HG03565 (cell line): ENCODE measurements around the gene SLX4.
"Not testable (repeated sequence)": the region's sequence is repeated elsewhere in the genome, so short reads cannot be mapped to it uniquely, and the experiment has no call there.

Source experiments
- ATAC-seq: cut with Tn5 transposase; IDR thresholded peaks from one replicate; pipeline ENCODE4 v1.9.1; 2021; ENCODE audit warnings: mild to moderate bottlenecking, moderate library complexity; ENCODE audit not compliant: unreplicated experiment

The SLX4 gene, protein sequence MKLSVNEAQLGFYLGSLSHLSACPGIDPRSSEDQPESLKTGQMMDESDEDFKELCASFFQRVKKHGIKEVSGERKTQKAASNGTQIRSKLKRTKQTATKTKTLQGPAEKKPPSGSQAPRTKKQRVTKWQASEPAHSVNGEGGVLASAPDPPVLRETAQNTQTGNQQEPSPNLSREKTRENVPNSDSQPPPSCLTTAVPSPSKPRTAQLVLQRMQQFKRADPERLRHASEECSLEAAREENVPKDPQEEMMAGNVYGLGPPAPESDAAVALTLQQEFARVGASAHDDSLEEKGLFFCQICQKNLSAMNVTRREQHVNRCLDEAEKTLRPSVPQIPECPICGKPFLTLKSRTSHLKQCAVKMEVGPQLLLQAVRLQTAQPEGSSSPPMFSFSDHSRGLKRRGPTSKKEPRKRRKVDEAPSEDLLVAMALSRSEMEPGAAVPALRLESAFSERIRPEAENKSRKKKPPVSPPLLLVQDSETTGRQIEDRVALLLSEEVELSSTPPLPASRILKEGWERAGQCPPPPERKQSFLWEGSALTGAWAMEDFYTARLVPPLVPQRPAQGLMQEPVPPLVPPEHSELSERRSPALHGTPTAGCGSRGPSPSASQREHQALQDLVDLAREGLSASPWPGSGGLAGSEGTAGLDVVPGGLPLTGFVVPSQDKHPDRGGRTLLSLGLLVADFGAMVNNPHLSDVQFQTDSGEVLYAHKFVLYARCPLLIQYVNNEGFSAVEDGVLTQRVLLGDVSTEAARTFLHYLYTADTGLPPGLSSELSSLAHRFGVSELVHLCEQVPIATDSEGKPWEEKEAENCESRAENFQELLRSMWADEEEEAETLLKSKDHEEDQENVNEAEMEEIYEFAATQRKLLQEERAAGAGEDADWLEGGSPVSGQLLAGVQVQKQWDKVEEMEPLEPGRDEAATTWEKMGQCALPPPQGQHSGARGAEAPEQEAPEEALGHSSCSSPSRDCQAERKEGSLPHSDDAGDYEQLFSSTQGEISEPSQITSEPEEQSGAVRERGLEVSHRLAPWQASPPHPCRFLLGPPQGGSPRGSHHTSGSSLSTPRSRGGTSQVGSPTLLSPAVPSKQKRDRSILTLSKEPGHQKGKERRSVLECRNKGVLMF (N-terminal part only)

DNA sequence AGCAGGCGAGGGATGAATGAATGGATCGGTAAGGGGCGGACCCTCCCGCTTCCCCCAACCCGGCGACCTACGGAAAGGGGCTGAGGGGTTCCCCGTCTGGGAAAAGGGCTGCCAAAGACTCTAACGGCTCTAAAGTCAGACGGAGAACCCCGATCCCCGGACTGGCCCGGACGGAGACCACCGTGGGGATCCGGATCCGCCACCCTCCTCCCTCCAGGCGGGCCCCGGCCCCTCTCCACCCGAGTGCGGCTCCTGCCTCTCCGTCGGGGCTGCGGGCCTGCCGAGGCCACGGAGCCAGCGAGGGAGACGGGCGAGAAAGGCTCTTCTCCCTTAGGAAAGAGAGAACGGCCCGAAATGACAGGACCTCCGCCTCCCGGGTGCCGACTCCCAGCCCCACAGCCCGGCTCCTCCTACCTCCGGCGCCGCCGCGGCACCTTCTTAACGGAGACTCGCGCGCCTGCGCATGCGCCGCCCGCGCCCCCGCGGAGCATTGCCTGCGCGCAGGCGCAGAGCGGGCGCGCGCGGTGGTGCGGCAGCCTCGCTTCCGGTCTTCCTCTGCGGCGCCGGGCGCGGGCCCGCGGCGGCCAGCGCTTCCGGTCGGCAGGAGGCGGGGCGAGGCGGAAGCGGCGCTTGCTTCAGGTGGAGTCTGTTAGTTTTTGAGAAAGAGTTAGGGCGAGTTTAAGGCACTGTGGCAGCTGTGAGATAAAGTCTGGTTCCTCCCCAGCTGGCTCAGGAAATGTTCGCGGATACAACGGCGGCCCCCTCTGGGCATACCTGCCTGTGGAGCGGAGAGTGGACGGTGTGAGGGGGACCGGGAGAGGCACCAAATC is at the start of gene SLX4:
TSS of gene SLX4 (minus strand) at position 461 of the 830 bp plus-strand sequence. CDS start 2,642 bp downstream, outside the sequence.
- peak; percentile 78 for ATAC-seq

DNA sequence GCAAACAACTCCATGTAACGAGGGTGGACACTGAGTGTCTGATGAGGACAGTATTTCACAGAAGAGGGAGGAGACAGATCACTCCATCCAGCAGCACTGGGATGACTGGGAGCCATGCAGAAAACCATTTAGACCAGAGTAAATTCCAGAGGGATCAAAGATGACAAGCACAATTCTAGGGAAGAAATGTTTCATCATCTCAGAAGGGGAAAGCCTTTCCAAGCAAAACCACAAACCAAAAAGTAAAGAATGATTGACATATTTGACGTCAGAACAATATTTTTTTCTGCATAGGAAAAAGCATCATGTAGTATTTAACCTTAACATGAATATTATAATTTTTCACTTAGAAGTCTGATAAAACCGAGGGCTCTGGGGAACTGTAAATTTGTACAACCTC is 47.8 kb upstream of the SLX4 start:
- no peak for ATAC-seq

DNA sequence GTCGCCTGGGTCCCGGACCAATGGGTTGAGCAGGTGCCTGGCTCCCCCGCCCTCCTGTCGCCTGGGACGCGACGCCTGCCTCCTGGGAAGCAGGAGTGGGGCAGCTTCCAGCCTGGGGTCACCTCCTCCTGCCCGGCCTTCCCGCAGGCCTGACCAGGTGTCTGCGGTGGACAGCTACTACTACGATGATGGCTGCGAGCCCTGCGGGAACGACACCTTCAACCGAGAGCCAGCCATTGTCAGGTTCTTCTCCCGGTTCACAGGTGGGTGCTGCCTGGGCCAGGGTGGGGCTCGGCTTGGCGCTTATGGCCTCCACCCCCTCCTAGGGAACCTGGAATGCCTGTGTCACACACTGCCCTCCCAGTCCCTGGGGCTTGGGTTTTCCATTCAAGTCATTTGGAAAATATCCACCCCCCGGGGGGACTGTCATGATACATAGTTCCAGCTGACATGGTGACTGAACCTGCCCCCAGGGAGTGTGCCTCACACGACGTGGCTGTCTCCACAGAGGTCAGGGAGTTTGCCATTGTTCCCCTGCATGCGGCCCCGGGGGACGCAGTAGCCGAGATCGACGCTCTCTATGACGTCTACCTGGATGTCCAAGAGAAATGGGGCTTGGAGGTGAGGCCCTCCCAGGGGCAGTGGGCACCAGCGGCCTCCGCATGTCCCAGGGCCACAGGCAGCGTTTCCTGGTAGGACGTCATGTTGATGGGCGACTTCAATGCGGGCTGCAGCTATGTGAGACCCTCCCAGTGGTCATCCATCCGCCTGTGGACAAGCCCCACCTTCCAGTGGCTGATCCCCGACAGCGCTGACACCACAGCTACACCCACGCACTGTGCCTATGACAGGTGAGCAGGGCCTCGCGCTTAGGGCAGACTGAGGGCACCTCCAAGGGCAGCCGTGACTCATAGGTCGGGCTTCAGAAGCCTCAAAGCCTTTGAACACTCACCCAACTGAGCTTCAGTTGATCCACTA is 45.4 kb upstream of the SLX4 start:
- no peak for ATAC-seq

DNA sequence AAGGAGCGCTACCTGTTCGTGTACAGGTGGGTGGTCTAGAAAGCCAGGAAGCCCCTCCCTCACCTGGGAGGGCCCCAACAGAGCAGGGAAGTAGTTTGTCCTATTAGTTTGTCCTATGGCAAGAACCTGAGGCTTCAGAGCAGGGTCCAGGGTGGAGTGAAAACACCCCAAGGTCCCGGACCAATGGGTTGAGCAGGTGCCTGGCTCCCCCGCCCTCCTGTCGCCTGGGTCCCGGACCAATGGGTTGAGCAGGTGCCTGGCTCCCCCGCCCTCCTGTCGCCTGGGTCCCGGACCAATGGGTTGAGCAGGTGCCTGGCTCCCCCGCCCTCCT is 44.7 kb upstream of the SLX4 start:
- ATAC-seq: not testable (repeated sequence)

DNA sequence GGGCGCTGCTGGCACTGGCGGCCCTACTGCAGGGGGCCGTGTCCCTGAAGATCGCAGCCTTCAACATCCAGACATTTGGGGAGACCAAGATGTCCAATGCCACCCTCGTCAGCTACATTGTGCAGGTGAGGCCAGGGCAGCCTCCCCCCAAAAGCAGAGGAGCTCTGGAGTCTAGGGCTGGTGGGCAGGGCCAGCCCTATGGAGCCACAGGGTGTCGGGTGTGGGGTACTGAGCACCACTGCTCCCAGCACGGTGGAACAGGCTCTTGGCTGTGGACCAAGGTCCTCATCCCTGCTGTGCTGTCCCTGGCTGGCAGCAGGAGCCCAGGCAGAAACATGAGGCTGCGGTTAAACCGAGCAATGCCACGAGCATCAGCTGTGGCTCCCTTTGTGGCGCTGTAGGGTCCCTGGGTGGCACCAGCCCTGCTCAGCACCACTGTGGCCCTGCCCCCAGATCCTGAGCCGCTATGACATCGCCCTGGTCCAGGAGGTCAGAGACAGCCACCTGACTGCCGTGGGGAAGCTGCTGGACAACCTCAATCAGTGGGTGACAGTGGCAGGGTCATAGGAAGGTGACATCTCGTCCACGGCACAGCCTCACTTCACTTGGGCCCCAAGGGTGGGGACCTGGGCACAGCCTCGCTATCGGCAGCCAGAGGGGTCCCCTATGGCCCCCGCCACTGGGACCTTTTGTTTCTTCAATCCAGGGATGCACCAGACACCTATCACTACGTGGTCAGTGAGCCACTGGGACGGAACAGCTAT is 44.2 kb upstream of the SLX4 start:
- ATAC-seq: no peak

DNA sequence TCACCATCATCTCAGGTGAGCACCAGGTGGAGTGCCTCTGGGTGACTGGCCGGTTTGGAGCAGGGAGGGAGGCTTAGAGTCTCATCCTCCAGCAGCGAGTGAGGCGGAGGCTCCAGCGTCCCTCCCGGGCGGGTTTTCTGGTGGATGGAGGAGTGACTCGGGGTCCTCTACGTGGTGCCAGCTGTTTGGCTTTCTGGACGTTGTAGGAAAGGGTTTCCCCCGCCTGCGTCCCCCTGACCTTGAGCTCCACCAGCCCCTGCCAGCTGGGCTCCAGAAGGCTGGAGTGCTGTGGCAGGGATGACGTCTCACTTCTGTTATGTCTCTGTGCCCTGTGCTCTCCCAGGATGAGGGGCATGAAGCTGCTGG is 43.6 kb upstream of the SLX4 start:
- ATAC-seq: no peak

DNA sequence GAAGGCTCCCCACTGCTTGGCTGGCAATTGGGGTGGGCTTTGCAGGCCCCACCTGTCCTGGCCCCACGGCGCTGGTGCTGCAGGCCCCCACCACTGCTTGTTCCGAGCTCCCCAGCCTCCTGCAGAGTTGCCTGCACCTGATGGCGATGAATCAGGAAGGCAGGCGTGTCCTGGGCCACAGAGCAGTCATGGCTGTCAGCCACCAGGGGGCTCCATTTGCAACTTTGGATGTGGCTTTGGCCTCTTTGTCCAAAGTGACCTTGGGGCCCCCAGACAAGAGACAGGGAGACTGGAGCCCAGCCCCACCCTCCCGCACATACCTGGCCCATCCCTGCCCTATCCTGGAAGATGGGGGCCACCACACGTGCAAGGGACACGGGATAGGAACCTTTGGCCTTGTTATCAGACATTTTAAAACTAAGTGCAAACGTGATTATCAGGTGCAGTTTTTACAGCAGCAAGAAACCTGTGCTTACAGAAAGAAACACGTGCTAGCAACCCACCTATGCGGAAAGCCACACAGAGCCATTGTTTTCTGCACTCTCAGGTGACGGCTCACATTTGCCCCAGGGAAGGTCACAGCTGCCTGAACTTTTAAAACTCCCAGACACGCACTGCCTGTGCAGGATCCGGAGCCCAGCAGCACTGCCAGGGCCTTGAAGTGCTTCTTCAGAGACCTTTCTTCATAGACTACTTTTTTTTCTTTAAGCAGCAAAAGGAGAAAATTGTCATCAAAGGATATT is 43.0 kb upstream of the SLX4 start, which contains the start of gene DNASE1:
TSS of gene DNASE1 (plus strand) at position 443 of the 743 bp plus-strand sequence. CDS start 683 bp downstream, outside the sequence.
- no peak for ATAC-seq

DNA sequence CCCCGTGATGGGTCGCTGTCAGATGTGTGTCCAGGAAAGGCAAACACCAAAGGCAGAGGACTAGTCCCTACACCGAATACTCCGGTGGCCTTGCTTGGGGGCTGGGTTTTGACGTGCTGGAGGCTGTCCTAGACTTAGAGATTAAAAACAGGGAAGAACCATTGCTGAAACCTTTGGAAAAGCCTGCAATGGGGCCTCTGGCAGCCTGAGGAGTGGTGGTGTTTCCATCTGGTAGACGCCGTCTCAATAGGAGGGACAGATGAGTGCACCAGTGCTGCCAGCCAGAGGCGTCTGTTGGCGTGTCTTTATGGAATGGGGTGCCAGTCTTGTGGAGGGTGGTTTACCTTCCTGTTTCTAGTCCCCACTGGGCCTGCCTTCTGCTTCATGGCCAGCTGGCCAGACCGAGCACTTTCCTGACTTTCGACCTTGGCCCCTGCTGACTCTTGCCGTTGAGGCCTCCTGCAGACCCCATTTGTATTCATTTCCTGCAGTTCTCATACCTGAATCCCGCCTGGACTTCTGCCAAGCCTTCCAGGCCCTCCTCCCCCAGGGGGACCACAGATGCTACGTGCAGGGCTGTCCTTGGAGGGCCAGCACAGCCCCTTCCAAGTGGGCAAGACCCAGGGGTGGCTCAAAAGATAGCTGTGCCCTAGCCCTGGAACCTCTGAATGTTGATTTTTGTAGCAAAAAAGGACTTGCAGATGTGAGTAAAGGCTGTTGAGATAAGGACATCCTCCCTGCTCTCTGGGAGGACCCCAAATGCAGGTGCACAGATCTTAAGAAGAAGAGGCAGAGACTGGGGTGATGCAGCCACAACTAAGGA is 41.2 kb upstream of the SLX4 start:
- no peak for ATAC-seq

DNA sequence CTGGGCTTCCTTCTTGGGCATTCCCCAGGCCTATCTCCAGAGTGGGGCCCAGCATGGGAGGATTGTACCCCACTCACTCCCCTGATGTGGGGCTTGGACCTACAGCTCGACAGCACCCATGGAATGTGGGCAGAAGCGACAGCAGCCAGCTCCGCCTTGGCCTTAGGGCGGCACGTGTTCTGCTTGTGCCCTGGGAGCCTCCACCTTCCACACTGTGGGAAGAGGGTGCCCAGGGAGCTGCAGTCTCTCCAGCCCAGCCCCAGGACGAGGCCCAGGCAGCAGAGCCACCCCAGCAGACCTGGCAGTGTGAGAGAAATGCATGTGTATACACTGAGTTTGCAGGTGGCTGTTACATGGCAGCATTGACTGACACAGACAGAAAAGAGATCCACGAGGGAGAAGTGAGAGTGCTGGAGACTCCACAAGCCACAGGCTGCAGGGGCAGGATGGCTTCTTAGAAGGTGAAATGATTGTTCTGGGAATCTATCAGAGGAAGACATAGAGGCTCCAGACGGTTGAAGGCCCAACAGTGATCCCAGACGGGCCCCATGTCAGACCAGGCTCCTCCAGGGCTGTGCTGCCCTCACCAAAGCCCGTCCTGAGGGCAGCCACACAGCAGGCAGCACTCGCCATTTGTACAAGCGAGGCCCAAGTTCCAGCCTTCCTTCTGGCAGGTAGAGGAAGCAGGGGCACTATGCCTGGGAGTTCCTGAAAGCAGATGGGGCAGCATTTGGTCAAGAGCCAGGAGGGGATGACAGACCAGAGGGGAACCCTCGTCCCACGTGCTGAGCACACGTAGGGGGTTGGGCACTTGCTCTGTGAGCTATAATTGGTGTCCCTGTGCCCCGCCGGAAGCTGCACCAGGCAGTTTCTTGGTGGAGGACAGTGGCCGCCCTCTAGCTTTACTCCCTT is 40.3 kb upstream of the SLX4 start:
- ATAC-seq: no peak

DNA sequence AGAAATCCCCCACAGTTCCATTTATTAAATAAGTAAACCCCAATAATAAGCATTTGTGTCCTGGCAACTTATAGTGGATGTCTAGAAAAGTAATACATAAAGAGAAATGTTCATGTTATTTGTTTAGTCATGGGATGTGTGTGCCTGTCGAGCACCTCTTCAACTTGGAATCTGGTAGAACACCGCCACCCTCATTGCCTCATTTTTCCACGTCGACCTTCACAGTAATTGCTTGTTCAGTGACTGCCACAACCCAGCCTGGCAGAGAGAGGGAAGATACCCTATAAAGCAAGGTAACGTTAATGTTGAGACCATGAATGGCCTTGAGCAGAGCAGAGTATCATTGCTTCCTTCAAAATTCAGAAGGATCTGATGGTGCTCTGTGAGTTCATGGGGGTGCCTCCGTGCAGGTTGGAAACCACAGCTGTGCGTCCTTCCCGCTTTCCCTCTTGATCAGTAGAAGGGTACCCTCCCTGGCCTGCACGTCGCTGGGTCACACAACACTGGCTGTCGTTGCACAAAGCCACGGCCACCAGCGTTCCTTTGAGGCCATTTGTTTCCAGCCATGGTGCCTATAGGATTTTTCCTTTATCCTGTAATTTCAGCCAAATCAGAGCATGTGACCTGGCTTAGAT is 39.3 kb upstream of the SLX4 start:
- ATAC-seq: no peak

DNA sequence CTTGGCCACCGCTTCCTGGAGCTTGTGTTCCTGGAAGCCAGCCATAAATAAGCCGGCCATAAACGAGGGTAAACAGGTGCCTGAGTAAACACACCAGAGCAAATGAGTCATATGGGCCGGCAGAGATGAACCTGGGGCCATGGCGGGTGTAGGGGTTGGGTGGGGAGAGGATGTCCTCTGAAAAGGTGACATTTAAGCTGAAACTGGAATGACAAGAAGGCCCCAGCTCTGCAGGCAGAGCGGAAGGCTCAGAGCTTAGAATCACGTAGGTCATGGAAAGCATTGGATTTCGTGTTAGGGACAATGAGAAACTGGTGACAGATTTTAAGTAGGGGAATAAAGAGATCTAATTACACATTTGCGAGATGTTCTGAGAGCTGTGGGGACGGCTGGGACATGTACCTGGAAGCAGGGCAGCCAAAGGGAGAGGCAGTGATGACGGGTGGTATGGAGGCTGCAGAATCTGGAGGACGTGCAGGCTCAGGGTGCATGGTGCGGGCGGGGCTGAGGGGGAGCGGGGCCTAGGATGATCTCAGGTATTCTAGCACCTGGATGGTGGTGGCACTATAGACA is 35.0 kb upstream of the SLX4 start:
- ATAC-seq: no peak

DNA sequence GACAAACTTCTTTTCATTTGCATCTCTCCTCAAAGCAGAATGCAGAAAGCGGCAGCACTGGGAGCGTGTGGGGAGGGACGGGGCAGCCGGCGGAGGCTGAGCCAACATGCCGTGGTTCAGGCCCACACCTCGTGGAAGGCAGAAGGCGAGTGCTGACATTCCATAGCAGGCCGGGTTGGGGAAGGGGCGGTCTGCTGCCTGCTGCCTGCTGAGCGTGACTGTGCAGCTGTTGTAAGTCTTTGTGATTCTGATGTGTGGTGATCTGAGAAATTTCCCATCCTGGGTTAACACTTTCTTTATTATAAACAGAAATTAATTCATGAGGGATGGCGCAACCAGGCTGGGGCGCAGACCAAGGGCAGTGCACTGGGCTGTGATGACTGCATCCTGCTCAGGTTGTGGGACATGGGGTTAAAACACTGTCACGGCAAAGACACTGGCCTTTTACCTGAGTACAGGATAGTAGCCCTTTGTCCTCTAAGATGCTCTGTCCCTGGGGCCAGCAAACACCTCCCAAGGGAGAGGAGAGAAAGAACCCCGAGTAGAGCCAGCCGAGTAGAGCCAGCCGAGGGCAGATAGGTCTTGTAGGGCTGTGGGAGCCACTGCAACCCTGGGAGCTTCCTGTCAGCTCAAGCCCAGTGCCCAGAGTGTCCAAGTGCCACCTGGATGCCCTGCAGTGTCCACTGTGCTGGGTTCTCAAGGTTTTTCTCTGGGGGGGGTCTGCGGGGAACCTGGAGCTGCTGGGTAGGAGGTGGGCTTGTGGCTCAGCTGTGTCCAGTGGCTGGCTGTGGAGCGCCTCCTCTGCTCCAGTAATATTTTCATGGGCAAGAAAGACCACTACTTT is 34.3 kb upstream of the SLX4 start:
- ATAC-seq: no peak

DNA sequence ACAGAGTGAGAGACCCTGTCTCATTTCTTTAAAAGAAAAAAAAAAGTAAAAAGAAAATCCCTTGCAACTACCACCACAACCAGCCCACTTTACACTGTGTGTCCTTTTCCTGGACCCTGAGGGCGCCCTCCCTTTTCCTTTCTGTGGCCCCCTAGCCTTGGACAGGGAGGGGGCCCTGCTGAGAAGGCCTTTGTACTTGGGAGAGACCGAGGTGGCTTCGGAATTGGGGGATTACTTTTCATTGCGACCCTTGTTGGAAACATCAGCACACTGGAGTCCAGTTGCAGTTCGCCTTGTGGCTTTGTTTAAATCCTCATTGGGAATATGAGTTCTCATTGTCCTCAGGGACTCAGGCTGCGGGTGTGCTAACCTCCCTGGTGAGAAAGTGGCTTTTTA is 33.7 kb upstream of the SLX4 start:
- no peak for ATAC-seq

DNA sequence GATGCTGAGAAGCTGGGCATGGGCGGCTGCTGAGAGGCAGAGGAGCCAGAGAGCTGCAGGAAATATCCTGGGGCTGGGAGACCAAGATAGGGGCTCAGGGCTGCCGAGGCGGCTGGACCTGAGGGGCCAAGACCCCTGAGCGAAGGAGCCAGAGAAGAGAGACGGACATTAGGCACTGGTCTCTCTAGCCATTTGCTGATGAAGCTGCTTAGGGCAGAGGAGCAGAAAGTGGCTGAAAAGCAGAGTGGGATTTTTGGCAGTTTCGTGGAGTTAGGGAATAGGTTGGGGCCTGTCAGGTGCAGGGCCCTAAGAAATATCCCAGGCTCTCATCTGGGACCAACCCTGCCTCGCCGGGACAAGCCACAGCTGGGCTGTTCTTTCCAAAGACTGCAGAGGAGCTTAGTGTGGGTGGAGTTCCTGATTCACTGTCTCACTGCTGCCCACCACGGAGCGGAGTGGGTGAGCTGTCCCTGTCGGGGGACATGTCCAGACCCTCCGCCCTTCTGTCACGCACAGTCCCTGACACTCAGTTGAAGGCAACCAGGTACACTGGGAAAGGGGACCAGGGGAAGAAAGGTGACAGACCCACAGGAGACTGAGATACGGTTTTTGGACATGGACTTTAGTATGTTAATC is 31.8 kb upstream of the SLX4 start:
- ATAC-seq: no peak
